Measurements from ENCODE around the gene GTF3A. TPM values are rescaled to one million over a fixed set of nuclear protein-coding genes. Genes with fewer than 3 reads are reported as not detected.

GTF3A gene
- total RNA-seq, 1 experiment from 2014 or later: 95.0 TPM

DNA sequence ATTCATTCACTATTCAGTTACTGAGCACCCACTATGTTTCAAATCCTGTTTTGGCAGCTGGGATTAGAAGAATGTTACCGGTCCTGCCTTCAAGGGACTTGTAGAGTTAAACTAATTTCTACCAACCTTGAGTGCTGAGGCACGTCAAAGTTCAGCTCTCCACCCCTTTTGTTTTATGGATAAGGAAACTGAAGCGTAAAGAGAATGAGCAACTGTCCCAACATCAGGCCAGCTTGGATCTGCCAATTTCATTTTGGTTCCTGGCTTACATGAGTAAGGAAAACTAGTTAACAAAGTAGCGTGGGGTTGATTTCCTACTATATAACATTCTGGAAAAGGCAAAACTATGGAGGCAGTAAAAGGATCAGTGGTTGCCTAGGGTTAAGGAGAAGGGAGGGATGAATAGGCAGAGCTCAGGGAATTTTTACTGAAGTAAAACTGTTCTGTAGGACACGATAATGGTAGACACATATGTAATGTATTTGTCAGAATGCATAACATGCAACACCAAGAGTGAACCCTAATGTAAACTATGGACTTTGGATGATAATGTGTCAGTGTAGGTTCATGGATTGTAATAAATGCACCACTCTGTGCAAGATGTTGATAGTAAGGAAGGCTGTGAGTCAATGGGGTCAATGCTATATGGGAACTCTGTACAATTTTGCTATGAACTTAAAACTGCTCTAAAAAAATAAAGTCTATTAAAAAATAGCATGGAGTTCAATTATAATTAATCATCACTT is 45.8 kb downstream of the GTF3A start:
- CTCF ChIA-PET: no interaction called here
- no peak for DNase-seq
- TF ChIP-seq, protein P1, sequence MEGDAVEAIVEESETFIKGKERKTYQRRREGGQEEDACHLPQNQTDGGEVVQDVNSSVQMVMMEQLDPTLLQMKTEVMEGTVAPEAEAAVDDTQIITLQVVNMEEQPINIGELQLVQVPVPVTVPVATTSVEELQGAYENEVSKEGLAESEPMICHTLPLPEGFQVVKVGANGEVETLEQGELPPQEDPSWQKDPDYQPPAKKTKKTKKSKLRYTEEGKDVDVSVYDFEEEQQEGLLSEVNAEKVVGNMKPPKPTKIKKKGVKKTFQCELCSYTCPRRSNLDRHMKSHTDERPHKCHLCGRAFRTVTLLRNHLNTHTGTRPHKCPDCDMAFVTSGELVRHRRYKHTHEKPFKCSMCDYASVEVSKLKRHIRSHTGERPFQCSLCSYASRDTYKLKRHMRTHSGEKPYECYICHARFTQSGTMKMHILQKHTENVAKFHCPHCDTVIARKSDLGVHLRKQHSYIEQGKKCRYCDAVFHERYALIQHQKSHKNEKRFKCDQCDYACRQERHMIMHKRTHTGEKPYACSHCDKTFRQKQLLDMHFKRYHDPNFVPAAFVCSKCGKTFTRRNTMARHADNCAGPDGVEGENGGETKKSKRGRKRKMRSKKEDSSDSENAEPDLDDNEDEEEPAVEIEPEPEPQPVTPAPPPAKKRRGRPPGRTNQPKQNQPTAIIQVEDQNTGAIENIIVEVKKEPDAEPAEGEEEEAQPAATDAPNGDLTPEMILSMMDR (IDR thresholded peaks at IDR 0.05; ENCODE audit: unreplicated experiment): no peak
- H3K36me3 Mint-ChIP-seq (ENCODE audit: insufficient read depth, unreplicated experiment): no peaks in the 10 kb centered on the region
- peaks cover 8% of the 10 kb centered on the region for H3K4me1 Mint-ChIP-seq (ENCODE audit: low read depth, unreplicated experiment)
- no TSS peak for BruUV-seq (replicated peaks)
- no peaks in the 10 kb centered on the region for H3K9me3 Mint-ChIP-seq (ENCODE audit: low read depth, unreplicated experiment)
- H3K4me3 Mint-ChIP-seq (ENCODE audit: low read depth, unreplicated experiment): no peak overlapping the region
- intact Hi-C loops (cut with micrococcal nuclease; ENCODE audit: unreplicated experiment): no loop called here
- H3K27ac Mint-ChIP-seq (ENCODE audit: unreplicated experiment): no peak overlapping the region
- no peaks in the 10 kb centered on the region for H3K27me3 Mint-ChIP-seq (ENCODE audit: unreplicated experiment)

GRCh38 chr13:27472441-27472840 is 48.0 kb downstream of the GTF3A start:
- TF ChIP-seq, protein P1 (IDR thresholded peaks at IDR 0.05; ENCODE audit: unreplicated experiment): no peak
- intact Hi-C loops (cut with micrococcal nuclease; ENCODE audit: unreplicated experiment): no loop called here
- no peaks in the 10 kb centered on the region for H3K9me3 Mint-ChIP-seq (ENCODE audit: low read depth, unreplicated experiment)
- DNase-seq: no peak
- no peaks in the 10 kb centered on the region for H3K27me3 Mint-ChIP-seq (ENCODE audit: unreplicated experiment)
- CTCF ChIA-PET: no interaction called here
- H3K36me3 Mint-ChIP-seq (ENCODE audit: insufficient read depth, unreplicated experiment): no peaks in the 10 kb centered on the region
- peaks cover 7% of the 10 kb centered on the region for H3K4me1 Mint-ChIP-seq (ENCODE audit: low read depth, unreplicated experiment)
- no TSS peak for BruUV-seq (replicated peaks)
- no peak overlapping the region for H3K27ac Mint-ChIP-seq (ENCODE audit: unreplicated experiment)
- no peak overlapping the region for H3K4me3 Mint-ChIP-seq (ENCODE audit: low read depth, unreplicated experiment)

DNA sequence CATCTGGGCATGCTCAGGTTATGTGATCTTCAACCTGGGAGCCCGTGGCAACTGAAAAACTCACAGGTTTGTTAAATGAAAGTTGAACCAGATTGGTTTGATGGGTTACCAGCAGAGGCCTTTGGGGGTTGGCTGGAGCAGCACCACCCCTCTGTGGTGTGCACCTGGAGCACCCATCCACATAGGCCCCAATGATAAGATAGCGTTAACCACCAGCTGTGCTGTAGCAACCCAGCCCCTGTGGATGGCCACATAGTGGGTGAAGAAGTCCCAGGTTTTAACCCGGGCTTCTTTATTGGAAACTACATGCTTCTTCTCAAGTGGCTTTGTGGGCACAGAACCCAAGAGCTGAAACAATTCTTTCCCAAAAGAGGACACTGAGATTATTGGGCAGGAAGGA is 48.5 kb downstream of the GTF3A start:
- Mint-ChIP-seq H3K9me3 (ENCODE audit: low read depth, unreplicated experiment) (no peaks in the 10 kb centered on the region), H3K27me3 (ENCODE audit: unreplicated experiment) (no peaks in the 10 kb centered on the region), H3K4me3 (ENCODE audit: low read depth, unreplicated experiment) (no peak overlapping the region), H3K27ac (ENCODE audit: unreplicated experiment) (no peak overlapping the region), H3K36me3 (ENCODE audit: insufficient read depth, unreplicated experiment) (no peaks in the 10 kb centered on the region), H3K4me1 (ENCODE audit: low read depth, unreplicated experiment) (peaks cover 12% of the 10 kb centered on the region)
- TF ChIP-seq, protein P1 (IDR thresholded peaks at IDR 0.05; ENCODE audit: unreplicated experiment): no peak
- intact Hi-C loops (cut with micrococcal nuclease; ENCODE audit: unreplicated experiment): no loop called here
- CTCF ChIA-PET: no interaction called here
- no peak for DNase-seq
- no TSS peak for BruUV-seq (replicated peaks)

DNA sequence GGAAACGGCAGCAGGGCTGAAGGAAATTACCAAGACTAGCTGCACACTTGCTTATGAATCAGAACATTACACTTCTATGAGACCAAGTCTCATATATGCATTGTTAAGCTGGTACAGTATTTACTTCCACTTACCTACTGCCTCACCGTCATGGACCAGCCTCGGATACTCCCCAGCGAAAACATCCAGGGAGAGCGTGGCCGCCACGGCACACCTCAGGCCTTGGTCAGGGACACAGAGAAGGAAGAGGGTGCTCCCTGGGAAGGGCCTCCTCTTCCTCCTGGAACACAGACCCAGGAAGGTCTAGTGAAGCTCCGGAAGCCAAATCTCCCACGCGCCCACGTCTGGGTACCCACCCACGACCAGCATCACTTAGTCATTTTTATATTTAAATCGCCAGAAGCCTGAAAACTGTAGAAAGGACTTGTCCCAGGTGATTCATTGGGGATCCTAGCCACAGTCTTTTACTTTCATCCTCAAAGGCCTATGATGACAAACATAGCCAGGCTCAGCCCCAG is 50.4 kb downstream of the GTF3A start:
- DNase-seq: no peak
- Mint-ChIP-seq H3K4me3 (ENCODE audit: low read depth, unreplicated experiment) (no peak overlapping the region), H3K4me1 (ENCODE audit: low read depth, unreplicated experiment) (peaks cover 12% of the 10 kb centered on the region), H3K9me3 (ENCODE audit: low read depth, unreplicated experiment) (no peaks in the 10 kb centered on the region), H3K27ac (ENCODE audit: unreplicated experiment) (no peak overlapping the region), H3K27me3 (ENCODE audit: unreplicated experiment) (no peaks in the 10 kb centered on the region), H3K36me3 (ENCODE audit: insufficient read depth, unreplicated experiment) (no peaks in the 10 kb centered on the region)
- intact Hi-C loops (cut with micrococcal nuclease; ENCODE audit: unreplicated experiment): no loop called here
- CTCF ChIA-PET: no interaction called here
- TF ChIP-seq, protein P1 (IDR thresholded peaks at IDR 0.05; ENCODE audit: unreplicated experiment): no peak
- no TSS peak for BruUV-seq (replicated peaks)

All from Calu3 (cell line).